ENCODE data around the gene MSH3.

The MSH3 gene

DNA sequence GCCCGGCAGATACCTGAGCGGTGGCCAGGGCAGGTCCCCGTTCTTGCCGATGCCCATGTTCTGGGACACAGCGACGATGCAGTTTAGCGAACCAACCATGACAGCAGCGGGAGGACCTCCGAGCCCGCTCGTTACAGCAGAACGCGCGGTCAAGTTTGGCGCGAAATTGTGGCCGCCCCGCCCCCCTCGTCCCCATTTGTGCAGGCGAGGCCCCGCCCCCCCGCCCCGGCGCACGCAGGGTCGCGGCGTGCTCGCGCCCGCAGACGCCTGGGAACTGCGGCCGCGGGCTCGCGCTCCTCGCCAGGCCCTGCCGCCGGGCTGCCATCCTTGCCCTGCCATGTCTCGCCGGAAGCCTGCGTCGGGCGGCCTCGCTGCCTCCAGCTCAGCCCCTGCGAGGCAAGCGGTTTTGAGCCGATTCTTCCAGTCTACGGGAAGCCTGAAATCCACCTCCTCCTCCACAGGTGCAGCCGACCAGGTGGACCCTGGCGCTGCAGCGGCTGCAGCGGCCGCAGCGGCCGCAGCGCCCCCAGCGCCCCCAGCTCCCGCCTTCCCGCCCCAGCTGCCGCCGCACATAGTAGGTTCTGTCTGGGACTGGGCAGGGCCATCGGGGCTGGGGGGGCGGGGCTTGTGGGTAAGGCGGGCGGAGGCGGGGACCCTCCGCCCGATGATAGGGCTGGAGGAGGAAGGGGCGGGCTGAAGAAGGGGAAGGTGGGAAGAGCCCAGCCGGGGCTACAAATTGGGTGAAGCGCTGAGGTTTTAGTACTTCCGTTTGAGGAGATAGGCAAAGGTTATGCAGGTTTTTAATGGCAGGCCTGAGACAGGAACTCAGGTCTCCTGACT lies at the start of gene MSH3, which contains the start of gene DHFR:
MSH3 (plus strand) TSS at position 262 of the 840 bp plus-strand sequence; CDS start at position 338, 76 bp downstream.
DHFR (minus strand) TSS at position 593 of the 840 bp plus-strand sequence; CDS start at position 99, 494 bp downstream.
- peak within 1 kb of the TSS; percentile 92 for H3K27ac ChIP-seq
- TF ChIP-seq ZFX (IDR thresholded peaks at IDR 0.05; ENCODE audit: borderline replicate concordance) = no peak
- peak; percentile 42 for TF ChIP-seq CTCF (IDR thresholded peaks at IDR 0.05)

- no peak for TF ChIP-seq ZFX (IDR thresholded peaks at IDR 0.05; ENCODE audit: borderline replicate concordance)
- TF ChIP-seq CTCF (IDR thresholded peaks at IDR 0.05) = no peak
- no peak overlapping the region for H3K27ac ChIP-seq
These were observed 47.1 kb upstream of the MSH3 start for GRCh38 chr5:80607343-80607742.

- TF ChIP-seq ZFX (IDR thresholded peaks at IDR 0.05; ENCODE audit: borderline replicate concordance) = no peak
- no peak overlapping the region for H3K27ac ChIP-seq
These were observed 46.6 kb upstream of the MSH3 start for GRCh38 chr5:80607832-80608231.

DNA sequence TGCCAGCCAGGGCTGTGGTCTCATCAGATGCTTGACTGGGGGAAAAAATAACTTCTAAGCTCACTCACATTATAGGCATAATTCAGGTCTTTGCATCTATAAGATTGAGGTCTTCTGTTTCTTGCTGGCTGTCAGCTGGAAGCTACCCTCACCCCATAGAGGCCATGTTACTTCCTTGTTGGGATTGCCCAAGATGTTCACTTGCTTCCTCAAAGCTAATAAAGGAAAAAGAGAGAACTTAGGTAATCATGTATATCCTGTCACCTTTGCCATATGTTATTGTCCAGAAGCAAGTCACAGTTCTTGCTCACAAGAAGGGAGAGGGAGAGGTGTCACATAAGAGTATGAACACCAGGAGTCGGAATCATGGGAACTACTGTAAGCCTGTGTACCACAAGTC lies 45.7 kb upstream of the MSH3 start:
- TF ChIP-seq CTCF (IDR thresholded peaks at IDR 0.05) (no peak), ZFX (IDR thresholded peaks at IDR 0.05; ENCODE audit: borderline replicate concordance) (no peak)
- H3K27ac ChIP-seq = no peak overlapping the region

GRCh38 chr5:80609692-80610091 lies 44.8 kb upstream of the MSH3 start:
- H3K27ac ChIP-seq = no peak overlapping the region
- TF ChIP-seq ZFX (IDR thresholded peaks at IDR 0.05; ENCODE audit: borderline replicate concordance) = no peak
- no peak for TF ChIP-seq CTCF (IDR thresholded peaks at IDR 0.05)

DNA sequence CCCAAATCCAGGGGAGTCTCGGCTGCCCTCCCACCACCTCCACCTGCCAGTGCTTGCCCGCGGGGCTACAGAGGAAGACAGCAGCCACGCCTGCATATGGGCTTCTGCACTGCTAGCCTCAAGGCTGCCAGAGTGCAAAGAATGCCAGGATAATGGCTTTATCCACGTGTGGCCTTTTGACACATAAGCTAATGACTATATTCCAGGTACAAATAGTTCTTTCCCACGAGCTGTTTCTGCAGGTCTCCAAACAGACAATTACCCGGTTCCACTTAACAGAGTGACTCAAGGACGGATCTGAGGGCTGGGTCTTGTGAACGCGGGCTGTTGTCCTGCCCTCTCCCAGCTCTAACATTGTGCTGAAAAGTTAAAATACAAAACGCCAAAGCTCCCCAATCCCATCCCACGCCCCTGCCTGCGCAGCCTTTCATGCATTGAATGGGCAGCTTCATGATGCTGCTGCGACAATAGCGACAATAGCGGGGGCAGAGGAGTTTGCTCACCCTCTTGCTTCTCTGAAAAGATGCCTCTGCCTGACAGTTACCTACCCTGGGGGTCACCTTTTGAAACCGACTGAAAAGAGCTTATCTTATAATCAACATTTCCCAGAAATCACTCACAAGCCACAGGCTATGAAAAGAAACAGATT lies 39.1 kb upstream of the MSH3 start:
- no peak overlapping the region for H3K27ac ChIP-seq
- TF ChIP-seq CTCF (IDR thresholded peaks at IDR 0.05) (no peak), ZFX (IDR thresholded peaks at IDR 0.05; ENCODE audit: borderline replicate concordance) (no peak)

DNA sequence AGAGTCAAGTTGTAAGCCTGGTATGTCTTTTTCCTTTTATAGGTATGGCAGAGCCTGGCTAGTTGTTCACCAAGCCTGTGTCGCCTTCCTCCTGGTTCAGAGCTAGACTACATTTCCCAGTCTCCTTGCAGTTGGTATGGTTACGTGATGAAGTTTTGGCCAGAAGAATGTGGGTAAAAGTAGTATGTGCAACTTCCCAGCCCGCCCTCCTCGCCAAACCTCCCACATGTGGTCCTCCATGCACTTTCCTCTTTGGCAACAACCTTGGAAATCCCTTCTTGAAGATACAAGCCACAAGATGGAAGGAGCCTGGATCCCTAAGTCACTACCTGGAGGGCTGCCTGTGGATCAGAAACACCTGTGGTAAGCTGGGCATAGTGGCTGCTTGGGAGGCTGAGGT lies 36.0 kb upstream of the MSH3 start:
- no peak overlapping the region for H3K27ac ChIP-seq
- no peak for TF ChIP-seq ZFX (IDR thresholded peaks at IDR 0.05; ENCODE audit: borderline replicate concordance)
- TF ChIP-seq CTCF (IDR thresholded peaks at IDR 0.05) = no peak
